ENCODE data around the gene GSTM5. TPM values are rescaled to one million over a fixed set of nuclear protein-coding genes. Genes with fewer than 3 reads are reported as not detected.
A peak's percentile ranks its signal among the peaks of the same experiment; 100 is the strongest.
"Not testable (repeated sequence)": the region's sequence is repeated elsewhere in the genome, so short reads cannot be mapped to it uniquely, and the experiment has no call there.

GSTM5 gene
- total RNA-seq (2014; rRNA removed; shearing (Covaris generic)) (not detected in 2 replicates), total RNA-seq (2022) (not detected in 2 replicates), Bru-seq, nascent RNA (not detected), BruChase-seq, experiment 1, labeled RNA remaining after a 6-hour chase (not detected), BruChase-seq, experiment 2, labeled RNA remaining after a 2-hour chase (not detected)
- long read RNA-seq: 0 reads

DNA sequence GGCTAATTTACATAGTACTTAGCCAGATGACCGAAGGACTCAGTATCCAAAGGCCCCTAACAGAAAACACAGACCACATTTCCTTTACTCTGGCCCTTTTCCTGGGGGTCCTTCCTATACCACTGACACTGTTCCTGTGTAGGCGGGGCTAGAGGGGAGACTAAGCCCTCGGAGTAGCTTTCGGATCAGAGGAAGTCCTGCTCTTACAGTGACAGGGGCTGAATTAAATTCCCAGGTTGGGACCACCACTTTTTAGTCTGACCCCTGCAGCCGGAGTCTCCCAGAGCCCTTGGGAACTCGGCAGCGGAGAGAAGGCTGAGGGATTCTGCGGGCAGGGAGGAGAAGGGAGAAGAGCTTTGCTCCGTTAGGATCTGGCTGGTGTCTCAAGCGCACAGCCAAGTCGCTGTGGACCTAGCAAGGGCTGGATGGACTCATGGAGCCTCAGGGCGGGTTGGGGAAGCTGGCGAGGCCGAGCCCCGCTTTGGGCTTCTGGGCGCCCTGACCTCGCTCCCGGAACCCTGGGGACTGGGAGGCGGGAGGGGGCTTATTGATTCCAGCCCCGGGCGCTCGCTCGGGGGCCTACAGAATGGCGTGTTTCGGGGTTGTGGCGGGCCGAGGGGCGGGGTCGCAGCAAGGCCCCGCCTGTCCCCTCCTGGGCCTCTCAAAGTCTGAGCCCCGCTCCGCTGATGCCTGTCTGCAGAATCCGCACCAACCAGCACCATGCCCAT is at the start of gene GSTM5:
GSTM5 (plus strand) TSS at position 659 of the 728 bp plus-strand sequence; CDS start at position 721, 62 bp downstream.
- H4K20me1 ChIP-seq (ENCODE audit: insufficient read depth, low read length); H3K4me3 ChIP-seq (ENCODE audit: low read depth, low read length, poor library complexity, severe bottlenecking); H3K36me3 ChIP-seq (ENCODE audit: insufficient read depth, low read length); H2AFZ ChIP-seq (ENCODE audit: low read length); POLR2A ChIA-PET; CTCF ChIA-PET (ENCODE audit: unreplicated experiment); H3K79me2 ChIP-seq (ENCODE audit: insufficient read depth, low read depth, low read length); BruUV-seq (replicated peaks); H3K27ac ChIP-seq (ENCODE audit: low read depth, low read length, poor library complexity, severe bottlenecking); DNase-seq (ENCODE audit: low spot score); H3K4me2 ChIP-seq (ENCODE audit: low read length); intact Hi-C loops (cut with micrococcal nuclease; ENCODE audit: unreplicated experiment); H3K9me2 ChIP-seq (ENCODE audit: insufficient read depth, low read length); H3K4me1 ChIP-seq (ENCODE audit: insufficient read depth, low read length, poor library complexity, severe bottlenecking); H3K9me3 ChIP-seq (ENCODE audit: low read length): not testable (repeated sequence)

- Histone ChIP-seq H3K4me3 (ENCODE audit: low read depth, low read length, poor library complexity, severe bottlenecking) (no peak overlapping the region), H3K9me2 (ENCODE audit: insufficient read depth, low read length) (no peaks in the 10 kb centered on the region), H3K27ac (ENCODE audit: low read depth, low read length, poor library complexity, severe bottlenecking) (no peak overlapping the region), H2AFZ (ENCODE audit: low read length) (no peak overlapping the region), H3K4me1 (ENCODE audit: insufficient read depth, low read length, poor library complexity, severe bottlenecking) (peaks cover 4% of the 10 kb centered on the region), H4K20me1 (ENCODE audit: insufficient read depth, low read length) (no peaks in the 10 kb centered on the region), H3K4me2 (ENCODE audit: low read length) (no peak overlapping the region), H3K36me3 (ENCODE audit: insufficient read depth, low read length) (no peaks in the 10 kb centered on the region), H3K9me3 (ENCODE audit: low read length) (no peaks in the 10 kb centered on the region), H3K79me2 (ENCODE audit: insufficient read depth, low read depth, low read length) (no peaks in the 10 kb centered on the region)
- POLR2A ChIA-PET: no interaction called here
- no peak for DNase-seq (ENCODE audit: low spot score)
- CTCF ChIA-PET (ENCODE audit: unreplicated experiment): no interaction called here
- intact Hi-C loops (cut with micrococcal nuclease; ENCODE audit: unreplicated experiment): no loop called here
- TF ChIP-seq, protein P1, sequence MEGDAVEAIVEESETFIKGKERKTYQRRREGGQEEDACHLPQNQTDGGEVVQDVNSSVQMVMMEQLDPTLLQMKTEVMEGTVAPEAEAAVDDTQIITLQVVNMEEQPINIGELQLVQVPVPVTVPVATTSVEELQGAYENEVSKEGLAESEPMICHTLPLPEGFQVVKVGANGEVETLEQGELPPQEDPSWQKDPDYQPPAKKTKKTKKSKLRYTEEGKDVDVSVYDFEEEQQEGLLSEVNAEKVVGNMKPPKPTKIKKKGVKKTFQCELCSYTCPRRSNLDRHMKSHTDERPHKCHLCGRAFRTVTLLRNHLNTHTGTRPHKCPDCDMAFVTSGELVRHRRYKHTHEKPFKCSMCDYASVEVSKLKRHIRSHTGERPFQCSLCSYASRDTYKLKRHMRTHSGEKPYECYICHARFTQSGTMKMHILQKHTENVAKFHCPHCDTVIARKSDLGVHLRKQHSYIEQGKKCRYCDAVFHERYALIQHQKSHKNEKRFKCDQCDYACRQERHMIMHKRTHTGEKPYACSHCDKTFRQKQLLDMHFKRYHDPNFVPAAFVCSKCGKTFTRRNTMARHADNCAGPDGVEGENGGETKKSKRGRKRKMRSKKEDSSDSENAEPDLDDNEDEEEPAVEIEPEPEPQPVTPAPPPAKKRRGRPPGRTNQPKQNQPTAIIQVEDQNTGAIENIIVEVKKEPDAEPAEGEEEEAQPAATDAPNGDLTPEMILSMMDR (conservative IDR thresholded peaks at IDR 0.05; ENCODE audit: low read length): no peak
- no peak for TF ChIP-seq EZH2phosphoT487 (IDR thresholded peaks at IDR 0.05; ENCODE audit: borderline replicate concordance, low read depth, low read length)
- no TSS peak for BruUV-seq (replicated peaks)
Measured at GRCh38 chr1:109664671-109665070, 47.4 kb upstream of the GSTM5 start.

GRCh38 chr1:109667452-109668122 is 44.5 kb upstream of the GSTM5 start, which contains the start of gene GSTM2:
Gene GSTM2, plus strand, starts transcription at chr1:109668057. Its CDS starts 59 bp downstream, at chr1:109668116.
- Histone ChIP-seq H3K4me2 (ENCODE audit: low read length) (peak within 1 kb of the TSS; percentile 7; the same call in 1 of the 2 replicates), H3K36me3 (ENCODE audit: insufficient read depth, low read length) (no peaks in the 10 kb centered on the region), H3K9me3 (ENCODE audit: low read length) (no peaks in the 10 kb centered on the region), H3K27ac (ENCODE audit: low read depth, low read length, poor library complexity, severe bottlenecking) (no peak within 1 kb of the TSS), H3K9me2 (ENCODE audit: insufficient read depth, low read length) (no peaks in the 10 kb centered on the region), H3K4me3 (ENCODE audit: low read depth, low read length, poor library complexity, severe bottlenecking) (no peak within 1 kb of the TSS), H4K20me1 (ENCODE audit: insufficient read depth, low read length) (no peaks in the 10 kb centered on the region), H3K79me2 (ENCODE audit: insufficient read depth, low read depth, low read length) (no peaks in the 10 kb centered on the region), H2AFZ (ENCODE audit: low read length) (peak within 1 kb of the TSS; percentile 51; the same call in 1 of the 2 replicates), H3K4me1 (ENCODE audit: insufficient read depth, low read length, poor library complexity, severe bottlenecking) (peaks cover 4% of the 10 kb centered on the region)
- intact Hi-C loops (cut with micrococcal nuclease; ENCODE audit: unreplicated experiment): no loop called here
- BruUV-seq (replicated peaks): no TSS peak
- CTCF ChIA-PET (ENCODE audit: unreplicated experiment): no interaction called here
- DNase-seq (ENCODE audit: low spot score): peak; percentile 26
- POLR2A ChIA-PET: no interaction called here
- TF ChIP-seq, protein P1 (conservative IDR thresholded peaks at IDR 0.05; ENCODE audit: low read length): no peak
- TF ChIP-seq EZH2phosphoT487 (IDR thresholded peaks at IDR 0.05; ENCODE audit: borderline replicate concordance, low read depth, low read length): no peak

Measured in OCI-LY7 (cell line).